ENCODE data around the gene RNF141.

RNF141 gene

GRCh38 chr11:10540915-10541560 lies at the start of gene RNF141:
Gene RNF141, minus strand, starts transcription at chr11:10541187. Its CDS starts 7,029 bp downstream, at chr11:10534158.
- peak; percentile 83 for DNase-seq

GRCh38 chr11:10590218-10590915 lies 49.4 kb upstream of the RNF141 start:
- DNase-seq, result no peak

GRCh38 chr11:10588904-10589303 lies 47.9 kb upstream of the RNF141 start:
- DNase-seq, result no peak

- no peak for DNase-seq
Measured at GRCh38 chr11:10587995-10588394, 47.0 kb upstream of the RNF141 start.

- no peak for DNase-seq
Measured at GRCh38 chr11:10587388-10587787, 46.4 kb upstream of the RNF141 start.

- no peak for DNase-seq
Measured at GRCh38 chr11:10584071-10584501, 43.1 kb upstream of the RNF141 start.

- no peak for DNase-seq
Measured at GRCh38 chr11:10581481-10582019, 40.6 kb upstream of the RNF141 start.

GRCh38 chr11:10580623-10581022 lies 39.6 kb upstream of the RNF141 start:
- no peak for DNase-seq

GRCh38 chr11:10579700-10580099 lies 38.7 kb upstream of the RNF141 start:
- no peak for DNase-seq

GRCh38 chr11:10576035-10576398 lies 35.0 kb upstream of the RNF141 start:
- DNase-seq, result no peak

GRCh38 chr11:10575346-10576034 lies 34.5 kb upstream of the RNF141 start:
- no peak for DNase-seq

- DNase-seq, result no peak
Measured at GRCh38 chr11:10573556-10573955, 32.6 kb upstream of the RNF141 start.

- no peak for DNase-seq
Measured at GRCh38 chr11:10573028-10573427, 32.0 kb upstream of the RNF141 start.

GRCh38 chr11:10572533-10572932 lies 31.5 kb upstream of the RNF141 start:
- DNase-seq, result no peak

GRCh38 chr11:10568486-10568941 lies 27.5 kb upstream of the RNF141 start, which contains the start of gene LYVE1:
Gene LYVE1, minus strand, starts transcription at chr11:10568665. Its CDS starts 133 bp downstream, at chr11:10568532.
- DNase-seq, result no peak

GRCh38 chr11:10567446-10567845 lies 26.5 kb upstream of the RNF141 start:
- no peak for DNase-seq

GRCh38 chr11:10566257-10566957 lies 25.4 kb upstream of the RNF141 start:
- no peak for DNase-seq

- DNase-seq, result no peak
Measured at GRCh38 chr11:10565493-10565892, 24.5 kb upstream of the RNF141 start.

GRCh38 chr11:10564696-10565318 lies 23.8 kb upstream of the RNF141 start:
- no peak for DNase-seq

- no peak for DNase-seq
Measured at GRCh38 chr11:10564030-10564429, 23.0 kb upstream of the RNF141 start.

GRCh38 chr11:10561947-10562346 lies 21.0 kb upstream of the RNF141 start:
- no peak for DNase-seq

Measured in GOT3 (cell line).